ENCODE data around the gene GHR. TPM values are rescaled to one million over a fixed set of nuclear protein-coding genes. Genes with fewer than 3 reads are reported as not detected.
A peak's percentile ranks its signal among the peaks of the same experiment; 100 is the strongest.

The GHR gene
- total and polyA plus RNA-seq, 12 donors = 4.1 to 15.1 (median 11.5) TPM

DNA sequence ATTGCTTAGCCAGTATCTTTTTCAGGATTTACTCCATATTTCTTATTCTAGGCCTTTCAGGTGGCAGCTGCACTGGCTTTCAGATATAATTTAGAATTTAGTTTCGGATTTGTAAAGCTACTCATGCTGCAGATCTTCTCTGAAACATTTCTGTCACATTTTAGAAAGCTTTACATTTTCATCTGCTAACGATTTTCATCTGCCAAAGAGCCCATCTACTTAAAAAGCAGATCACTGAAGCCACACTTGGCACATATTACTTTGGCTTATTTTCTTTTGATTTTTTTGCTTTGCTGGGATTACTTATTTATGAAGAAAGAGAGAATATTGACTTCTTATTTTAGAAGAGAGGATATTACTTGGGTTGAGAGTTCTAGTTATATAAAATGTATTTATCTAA is 98.2 kb downstream of the GHR start:
- H3K27ac ChIP-seq = no peak overlapping the region
- DNase-seq (no peak), ATAC-seq (no peak)
- no peaks in the 10 kb centered on the region for H3K36me3 ChIP-seq
- peaks cover 0 to 67% (median 24%) of the 10 kb centered on the region in 9 donors for H3K4me1 ChIP-seq
- WGBS, 2 donors = 77 to 80% methylated on average over 2 of the region's 2 CpGs
- TF ChIP-seq, protein P1, sequence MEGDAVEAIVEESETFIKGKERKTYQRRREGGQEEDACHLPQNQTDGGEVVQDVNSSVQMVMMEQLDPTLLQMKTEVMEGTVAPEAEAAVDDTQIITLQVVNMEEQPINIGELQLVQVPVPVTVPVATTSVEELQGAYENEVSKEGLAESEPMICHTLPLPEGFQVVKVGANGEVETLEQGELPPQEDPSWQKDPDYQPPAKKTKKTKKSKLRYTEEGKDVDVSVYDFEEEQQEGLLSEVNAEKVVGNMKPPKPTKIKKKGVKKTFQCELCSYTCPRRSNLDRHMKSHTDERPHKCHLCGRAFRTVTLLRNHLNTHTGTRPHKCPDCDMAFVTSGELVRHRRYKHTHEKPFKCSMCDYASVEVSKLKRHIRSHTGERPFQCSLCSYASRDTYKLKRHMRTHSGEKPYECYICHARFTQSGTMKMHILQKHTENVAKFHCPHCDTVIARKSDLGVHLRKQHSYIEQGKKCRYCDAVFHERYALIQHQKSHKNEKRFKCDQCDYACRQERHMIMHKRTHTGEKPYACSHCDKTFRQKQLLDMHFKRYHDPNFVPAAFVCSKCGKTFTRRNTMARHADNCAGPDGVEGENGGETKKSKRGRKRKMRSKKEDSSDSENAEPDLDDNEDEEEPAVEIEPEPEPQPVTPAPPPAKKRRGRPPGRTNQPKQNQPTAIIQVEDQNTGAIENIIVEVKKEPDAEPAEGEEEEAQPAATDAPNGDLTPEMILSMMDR (IDR thresholded peaks at IDR 0.05) = no peak
- intact Hi-C loops (cut with DNase I) = no loop called here
- no peak overlapping the region for H3K4me3 ChIP-seq
- no peaks in the 10 kb centered on the region for H3K9me3 ChIP-seq
- H3K27me3 ChIP-seq = no peaks in the 10 kb centered on the region

DNA sequence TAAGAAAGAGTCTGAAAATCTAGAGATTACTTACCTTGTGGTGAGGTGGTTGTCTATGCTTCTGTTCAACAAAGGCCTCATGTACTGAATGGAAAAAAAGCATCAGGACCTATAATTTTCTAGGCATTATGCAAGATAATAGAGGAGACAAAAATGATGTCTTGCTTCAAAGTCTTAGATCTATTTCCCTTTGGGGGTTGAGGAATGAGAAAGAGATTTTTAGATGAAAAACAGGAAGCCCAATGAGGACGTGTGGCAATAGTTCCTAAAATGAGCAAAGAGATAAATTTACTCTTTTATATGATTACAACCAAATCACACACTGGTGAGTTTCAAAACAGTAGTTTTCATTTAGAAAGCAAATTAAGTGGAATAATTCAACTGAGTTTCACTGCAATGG is 99.5 kb downstream of the GHR start:
- Histone ChIP-seq H3K4me1 (peaks cover 0 to 53% (median 13%) of the 10 kb centered on the region in 9 donors), H3K27ac (no peak overlapping the region), H3K9me3 (peaks cover 0 to 8% (median 0%) of the 10 kb centered on the region in 11 donors), H3K27me3 (no peaks in the 10 kb centered on the region), H3K36me3 (no peaks in the 10 kb centered on the region), H3K4me3 (no peak overlapping the region)
- intact Hi-C loops (cut with DNase I) = no loop called here
- TF ChIP-seq, protein P1 (IDR thresholded peaks at IDR 0.05) = no peak
- 49 to 56% methylated on average over 1 of the region's 1 CpG for WGBS, 2 donors
- no peak for DNase-seq
- no peak for ATAC-seq

DNA sequence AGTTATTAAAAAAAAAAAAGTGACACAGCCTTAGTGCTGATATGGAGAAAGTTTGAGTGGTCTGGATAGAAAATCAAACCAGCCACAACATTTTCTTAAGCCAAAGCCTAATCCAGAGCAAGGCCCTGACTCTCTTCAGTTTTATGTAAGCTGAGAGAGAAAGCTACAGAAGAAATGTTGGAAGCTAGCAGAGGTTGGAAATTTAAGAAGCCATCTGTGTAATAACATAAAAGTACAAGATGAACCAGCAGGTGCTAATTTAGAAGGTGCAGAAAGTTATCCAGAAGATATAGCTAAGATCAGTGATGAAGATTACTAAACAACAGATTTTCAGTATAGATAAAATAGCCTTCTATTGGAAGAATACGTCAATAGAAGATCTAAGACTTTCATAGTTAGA is 102.9 kb downstream of the GHR start:
- H3K27ac ChIP-seq = no peak overlapping the region
- ATAC-seq (no peak), DNase-seq (no peak)
- H3K4me3 ChIP-seq = no peak overlapping the region
- H3K9me3 ChIP-seq = peaks cover 0 to 13% (median 0%) of the 10 kb centered on the region in 11 donors
- H3K36me3 ChIP-seq = no peaks in the 10 kb centered on the region
- H3K4me1 ChIP-seq = peaks cover 0 to 26% (median 5%) of the 10 kb centered on the region in 9 donors
- intact Hi-C loops (cut with DNase I) = no loop called here
- TF ChIP-seq, protein P1 (IDR thresholded peaks at IDR 0.05) = no peak
- H3K27me3 ChIP-seq = no peaks in the 10 kb centered on the region
- WGBS, 2 donors = 97 to 100% methylated on average over 1 of the region's 1 CpG

- intact Hi-C loops (cut with DNase I) = no loop called here
- DNase-seq (no peak), ATAC-seq (peak in 3 of 8 donors; percentile 11 to 62 (median 14))
- TF ChIP-seq, protein P1 (IDR thresholded peaks at IDR 0.05) = no peak
- Histone ChIP-seq H3K27ac (no peak overlapping the region), H3K4me3 (no peak overlapping the region), H3K36me3 (no peaks in the 10 kb centered on the region), H3K9me3 (peaks cover 0 to 33% (median 8%) of the 10 kb centered on the region in 11 donors), H3K27me3 (no peaks in the 10 kb centered on the region), H3K4me1 (no peaks in the 10 kb centered on the region)
- 72 to 76% methylated on average over 2 of the region's 2 CpGs for WGBS, 2 donors
Measured at GRCh38 chr5:42531611-42532010, 108.4 kb downstream of the GHR start.

All from heart right ventricle (tissue), 16 donors.